Activated CD4-positive, alpha-beta T cell treated with anti-CD3 and anti-CD28 coated beads for 48 hours (primary cell): ENCODE results near the gene PHC2.
"Not testable (repeated sequence)": the region's sequence is repeated elsewhere in the genome, so short reads cannot be mapped to it uniquely, and the experiment has no call there.

Source experiments
- DNase-seq: peaks from one replicate; pipeline ENCODE4 v3.0.0-alpha.2; 2020

Gene PHC2

DNA sequence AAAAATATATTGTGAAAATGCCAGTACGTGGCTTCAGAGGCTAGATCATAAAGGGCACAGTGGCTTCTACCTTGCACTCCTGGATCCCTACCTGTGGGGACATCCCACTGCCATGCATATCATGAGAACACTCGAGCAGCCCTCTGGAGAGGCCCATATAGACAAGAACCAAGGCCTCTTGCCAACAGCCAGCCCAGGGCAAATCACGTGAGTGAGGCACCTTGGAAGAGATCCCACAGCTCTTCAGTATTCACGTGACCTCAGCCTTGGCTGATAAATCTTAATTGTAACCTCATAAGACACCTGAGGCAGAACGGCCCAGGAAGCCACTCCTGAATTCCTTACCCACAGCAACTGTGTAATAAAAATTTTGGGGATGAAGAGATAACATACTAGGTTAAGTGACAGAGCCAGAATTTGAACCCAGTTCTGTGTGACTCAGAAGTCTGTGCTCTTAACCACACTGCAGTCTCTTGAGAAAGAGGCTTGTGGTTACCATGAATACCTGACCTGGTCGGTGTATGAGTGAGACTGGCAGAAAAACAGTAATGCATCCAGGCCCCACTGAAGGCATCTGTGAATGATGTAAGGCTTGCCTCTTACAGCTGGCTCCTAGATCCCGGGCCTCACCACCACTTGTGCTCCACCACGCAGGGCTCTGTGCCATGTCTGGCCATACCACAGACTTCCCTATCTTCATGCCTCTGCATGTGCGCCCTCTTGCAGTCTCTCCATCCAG, 103.1 kb downstream of the PHC2 start:
- DNase-seq = no peak

DNA sequence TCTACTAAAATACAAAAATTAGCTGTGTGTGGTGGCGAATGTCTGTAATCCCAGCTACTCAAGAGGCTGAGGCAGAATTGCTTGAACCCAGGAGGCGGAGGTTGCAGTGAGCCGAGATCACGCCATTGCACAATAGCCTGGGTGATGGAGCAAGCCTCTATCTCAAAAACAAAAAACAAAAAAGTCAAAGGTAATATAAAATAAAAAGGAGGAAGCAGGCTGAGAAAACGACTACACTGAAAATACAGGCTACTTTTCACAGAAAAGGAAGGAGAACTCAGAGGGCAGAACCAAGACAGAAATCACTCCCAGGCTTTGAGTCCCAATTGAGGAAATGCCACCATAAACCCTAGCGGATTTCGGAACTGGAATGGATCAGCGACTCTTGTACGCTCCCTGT, 104.1 kb downstream of the PHC2 start:
- DNase-seq = no peak

DNA sequence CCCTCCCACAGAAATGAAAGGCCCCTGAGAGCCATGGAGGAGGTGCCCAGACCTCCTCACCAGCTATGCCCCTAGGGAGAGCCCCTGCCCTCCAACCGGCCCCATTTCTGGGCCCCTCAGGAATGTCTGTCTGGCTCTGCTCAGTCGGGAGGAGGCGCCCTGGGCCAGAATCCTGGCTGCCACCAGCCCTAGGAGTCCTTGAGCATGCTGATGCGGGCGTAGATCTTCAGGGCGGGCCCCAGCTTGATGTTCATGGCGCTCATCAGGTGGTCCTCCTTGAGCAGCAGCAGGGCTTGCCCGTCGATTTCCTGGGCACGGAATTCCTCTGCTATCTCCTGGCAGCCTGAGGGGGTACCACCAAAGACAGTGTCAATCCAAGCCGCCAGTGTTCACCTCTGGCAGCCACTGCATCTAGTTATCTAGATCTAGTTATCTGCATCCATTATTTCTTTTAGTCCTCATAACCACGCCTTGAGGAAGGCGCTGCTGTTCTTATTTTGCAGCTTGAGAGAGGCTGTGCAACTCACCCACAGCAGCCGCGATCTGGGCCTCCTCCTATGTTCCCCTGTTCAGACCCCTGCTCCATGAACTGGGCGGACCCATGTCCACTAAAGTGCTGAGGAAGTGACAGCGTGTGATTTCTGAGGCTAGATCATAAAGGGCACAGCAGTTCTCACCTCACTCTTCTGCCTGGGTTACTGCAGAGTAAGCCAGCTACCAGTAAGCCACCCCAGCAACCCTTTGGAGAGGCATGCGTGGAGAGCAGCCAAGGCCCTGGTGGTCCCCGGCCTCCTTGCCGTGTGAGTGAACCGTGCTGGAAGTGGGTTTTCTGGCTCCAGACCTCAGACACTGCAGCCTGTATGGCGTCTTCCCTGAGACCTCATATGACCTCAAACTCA, 106.0 kb downstream of the PHC2 start:
- no peak for DNase-seq

DNA sequence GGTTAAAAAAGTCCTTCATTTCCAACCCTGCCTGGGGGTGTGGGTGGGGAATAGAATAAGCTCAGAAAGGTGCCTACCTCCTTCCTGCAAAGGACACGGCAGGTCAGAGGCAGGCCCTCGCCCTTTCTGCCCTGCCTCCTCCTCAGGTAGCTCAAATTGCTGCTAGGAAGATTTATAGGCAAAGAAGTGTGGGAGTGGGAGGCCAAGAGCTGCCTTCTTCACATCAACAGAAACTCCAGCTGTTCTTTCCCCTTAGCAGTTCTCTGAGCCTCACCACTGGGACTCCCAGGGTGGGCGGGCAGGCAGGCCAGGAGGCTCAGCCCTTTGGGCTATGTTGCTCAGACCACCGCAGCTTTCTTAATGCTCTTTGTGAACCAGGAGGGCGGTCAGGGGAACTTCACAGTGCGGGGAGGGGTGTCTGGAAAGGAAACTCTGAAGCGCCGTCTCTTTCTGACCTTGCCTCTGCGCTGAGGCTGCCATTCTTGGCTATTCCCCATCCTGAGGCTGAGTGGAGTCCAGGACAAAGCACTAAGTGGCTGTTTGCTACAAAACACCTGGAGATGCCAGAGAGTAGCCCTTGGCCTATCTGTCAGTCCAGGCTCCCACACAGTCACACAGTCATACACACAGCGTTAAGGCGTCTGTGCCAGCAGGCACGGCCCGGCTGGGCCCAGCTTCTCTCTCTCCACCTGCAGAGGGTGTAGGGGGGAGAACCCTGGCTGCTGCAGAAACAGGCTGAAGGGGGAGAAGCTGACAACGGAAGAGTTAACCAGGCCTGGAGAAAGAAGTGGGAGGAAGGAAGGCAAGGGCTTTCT, 107.0 kb downstream of the PHC2 start:
- no peak for DNase-seq

DNA sequence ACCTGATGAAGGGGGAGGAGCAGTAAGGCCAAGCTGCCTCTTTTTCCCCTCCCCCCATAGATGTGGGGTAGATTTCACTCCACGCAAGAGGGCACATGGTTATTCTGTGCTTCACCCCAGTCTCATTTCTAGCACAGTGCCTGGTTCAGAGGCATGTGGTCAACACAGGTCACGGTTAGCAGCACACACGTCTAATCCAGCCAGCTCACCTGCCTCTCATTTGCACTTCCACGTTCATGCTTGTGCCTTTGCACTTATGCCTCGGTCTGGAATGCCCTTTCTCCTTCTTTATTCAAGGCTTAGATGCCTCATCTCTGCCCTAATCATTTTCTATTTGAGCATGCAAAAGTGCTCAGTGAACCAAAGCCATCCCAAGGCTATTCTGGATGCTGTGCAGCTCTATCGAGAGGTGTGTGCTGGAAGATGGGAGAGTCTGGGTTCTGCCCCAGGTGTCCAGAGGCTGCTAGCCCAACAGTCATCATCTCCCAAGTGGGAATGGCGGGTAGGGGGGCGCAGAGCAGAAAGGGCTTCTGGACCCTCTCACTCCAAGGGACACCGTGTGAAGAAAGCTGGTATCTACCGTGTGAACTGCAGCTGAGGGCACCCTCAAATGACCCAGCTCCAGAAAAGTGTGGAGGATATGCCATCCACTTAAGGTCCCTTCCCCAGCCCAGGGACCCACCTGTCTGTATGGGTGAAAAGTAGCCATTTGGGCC, 107.9 kb downstream of the PHC2 start:
- DNase-seq = no peak

DNA sequence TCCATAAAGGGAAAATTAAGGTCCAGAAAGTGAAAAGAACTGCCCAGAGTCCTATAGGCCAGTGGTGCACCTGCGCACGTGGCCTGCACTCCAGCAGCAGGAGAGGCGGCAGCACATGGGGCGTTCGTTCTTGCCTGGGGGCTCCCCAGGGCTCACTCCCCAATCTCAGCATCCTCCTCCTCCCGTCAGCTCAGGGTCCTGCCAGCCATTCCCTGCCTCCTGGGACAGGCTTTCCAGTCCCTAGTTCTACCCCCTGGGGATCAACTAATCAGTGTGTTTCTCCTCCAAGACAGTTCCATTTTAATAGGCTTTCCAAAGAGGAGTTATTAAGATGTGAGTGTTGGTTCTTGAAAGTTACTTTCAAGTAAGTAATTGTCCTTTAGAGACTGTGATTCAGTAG, 108.8 kb downstream of the PHC2 start:
- DNase-seq = no peak

DNA sequence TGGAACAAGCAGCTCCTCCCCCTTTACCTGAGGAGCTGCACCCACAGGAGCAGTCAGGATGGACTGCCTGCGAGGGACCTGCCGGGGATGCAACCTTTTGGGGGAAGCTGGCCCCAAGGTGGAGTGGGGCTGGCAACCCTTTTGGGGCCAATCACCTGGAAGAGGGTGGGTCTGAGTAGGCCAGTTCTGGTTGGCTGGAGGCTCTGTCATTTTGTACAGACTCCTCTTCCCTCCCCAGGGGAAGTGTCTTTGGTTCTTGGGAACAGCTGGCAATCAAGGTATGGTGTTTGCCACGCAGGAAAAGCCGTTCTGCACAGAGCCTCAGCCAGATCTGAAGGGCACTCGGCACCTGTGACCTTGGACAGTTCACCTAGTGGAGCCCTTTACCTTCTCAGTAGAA, 109.7 kb downstream of the PHC2 start:
- no peak for DNase-seq

DNA sequence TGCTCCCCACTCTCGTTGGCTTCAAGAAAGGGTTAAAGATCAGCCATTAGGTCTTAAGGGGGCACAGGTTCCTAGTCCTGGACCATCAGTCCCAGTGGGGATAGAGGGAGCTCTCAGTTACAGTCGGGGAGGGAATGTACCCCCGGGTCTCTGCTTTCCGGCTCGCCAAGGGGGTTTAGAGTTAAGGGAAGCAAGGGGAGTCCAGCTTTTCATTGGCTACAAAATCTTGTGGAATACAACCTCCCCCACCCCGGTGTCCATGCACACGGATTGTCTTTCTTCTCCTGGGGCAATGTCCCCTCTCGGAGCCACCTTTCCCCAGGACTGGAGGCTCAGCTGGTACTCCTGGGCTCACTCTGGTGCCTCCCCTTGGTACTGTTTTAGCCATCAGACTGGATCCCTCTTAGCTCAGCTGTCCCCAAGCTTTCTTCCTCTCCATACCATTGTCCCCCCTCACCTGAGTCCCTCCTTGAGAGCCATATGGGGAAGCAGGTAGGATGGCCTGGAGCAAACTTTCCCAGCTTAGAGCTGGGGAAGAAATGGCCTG, 110.2 kb downstream of the PHC2 start, which contains the start of gene A3GALT2:
TSS of gene A3GALT2 (minus strand) at position 480 of the 547 bp plus-strand sequence. CDS start at position 480, 0 bp downstream.
- no peak for DNase-seq

DNA sequence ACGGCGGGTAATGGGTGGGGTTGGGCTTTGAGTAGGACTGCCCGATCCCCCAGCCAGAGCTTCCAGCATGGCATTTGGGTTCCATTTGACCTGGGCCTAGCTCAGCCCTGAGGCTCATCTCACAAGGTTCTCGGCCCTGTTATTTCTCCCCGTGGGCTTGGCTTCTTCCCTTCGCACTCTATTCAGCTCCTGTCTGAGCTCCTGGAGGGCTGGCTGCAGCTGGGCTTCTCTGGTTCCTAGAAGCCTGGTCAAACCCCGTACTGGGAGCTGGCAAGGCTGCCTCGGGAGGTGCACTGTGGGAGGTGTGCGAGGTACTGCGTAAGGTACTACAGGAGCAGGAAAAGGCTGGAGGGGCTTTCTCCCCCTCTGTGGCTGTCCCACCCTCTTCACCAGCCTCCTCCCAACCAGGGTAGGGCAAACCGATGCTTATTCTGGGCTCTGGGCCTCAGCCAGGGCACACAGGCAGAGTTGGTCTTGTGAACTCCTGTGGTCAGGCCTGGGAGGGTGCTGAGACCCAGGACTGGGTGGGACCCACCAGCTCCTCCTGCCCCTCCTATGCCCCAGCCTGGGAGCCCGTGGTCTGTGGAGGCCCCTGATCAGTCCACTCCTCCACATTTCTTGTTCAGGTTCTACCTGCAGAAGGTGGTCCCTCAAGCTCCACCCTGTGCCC, 110.8 kb downstream of the PHC2 start:
- no peak for DNase-seq

DNA sequence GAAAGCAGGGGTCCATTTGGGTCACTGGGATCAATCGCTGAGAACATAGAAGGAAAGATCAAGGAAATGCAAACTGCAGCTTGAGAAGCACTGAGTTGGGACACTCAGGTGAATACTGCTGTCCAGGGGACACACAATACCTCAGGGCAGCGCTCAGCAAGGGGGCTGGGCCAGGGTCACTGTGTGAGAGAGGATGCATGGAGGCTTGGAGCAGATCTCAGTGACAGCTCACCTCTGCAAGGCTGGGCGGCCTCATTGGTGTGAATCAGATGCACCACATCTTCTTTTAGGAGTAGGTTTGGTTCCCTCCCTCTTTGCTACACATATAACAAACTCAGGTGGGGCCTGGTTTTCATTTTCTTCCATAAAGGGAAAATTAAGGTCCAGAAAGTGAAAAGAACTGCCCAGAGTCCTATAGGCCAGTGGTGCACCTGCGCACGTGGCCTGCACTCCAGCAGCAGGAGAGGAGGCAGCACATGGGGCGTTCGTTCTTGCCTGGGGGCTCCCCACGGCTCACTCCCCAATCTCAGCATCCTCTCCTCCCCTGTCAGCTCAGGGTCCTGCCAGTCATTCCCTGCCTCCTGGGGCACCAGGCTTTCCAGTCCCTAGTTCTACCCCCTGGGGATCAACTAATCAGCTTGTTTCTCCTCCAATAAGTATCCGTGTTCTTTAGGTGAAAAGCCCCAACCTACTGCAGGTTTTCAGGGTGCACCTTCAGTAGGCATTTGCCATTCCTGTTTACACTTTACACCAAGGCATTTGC, 111.5 kb downstream of the PHC2 start:
- no peak for DNase-seq

DNA sequence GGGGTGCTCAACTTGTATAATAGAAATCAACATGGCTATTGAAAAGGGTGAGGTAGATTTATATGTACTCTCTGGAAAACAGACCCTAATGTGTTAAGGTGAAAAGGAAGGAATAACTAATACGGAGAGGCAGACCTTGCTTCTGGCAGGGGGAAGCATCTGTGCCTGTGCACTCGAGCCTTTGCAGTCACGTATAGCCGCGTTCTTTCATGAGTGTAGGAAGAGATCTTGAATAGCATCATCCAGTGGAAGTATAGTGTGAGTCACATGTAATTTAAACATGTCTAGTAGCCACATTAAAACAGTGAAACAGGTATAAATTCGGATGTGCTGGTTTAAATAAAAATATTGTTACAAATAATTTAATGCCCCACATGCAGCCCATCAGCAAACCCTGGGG, 112.9 kb downstream of the PHC2 start:
- no peak for DNase-seq

DNA sequence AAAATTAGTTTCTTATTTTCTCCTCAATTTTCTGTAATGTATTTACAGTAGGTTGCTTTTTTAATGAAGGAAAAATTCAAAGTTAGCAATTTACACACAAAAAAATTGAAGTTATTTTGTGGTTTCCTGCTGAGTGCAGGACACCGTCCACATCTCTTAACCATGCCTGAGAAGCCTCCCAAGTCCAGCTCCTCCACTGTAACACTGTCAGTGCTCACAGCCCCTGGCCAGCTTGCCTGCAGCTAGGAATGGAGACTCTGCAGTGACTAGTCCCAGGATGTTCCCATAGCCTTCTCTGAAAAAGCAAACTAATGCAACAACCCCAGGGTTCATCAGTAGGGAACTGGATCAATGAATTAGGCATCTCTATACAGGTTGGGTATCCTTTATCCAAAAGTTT, 113.5 kb downstream of the PHC2 start:
- DNase-seq = no peak

DNA sequence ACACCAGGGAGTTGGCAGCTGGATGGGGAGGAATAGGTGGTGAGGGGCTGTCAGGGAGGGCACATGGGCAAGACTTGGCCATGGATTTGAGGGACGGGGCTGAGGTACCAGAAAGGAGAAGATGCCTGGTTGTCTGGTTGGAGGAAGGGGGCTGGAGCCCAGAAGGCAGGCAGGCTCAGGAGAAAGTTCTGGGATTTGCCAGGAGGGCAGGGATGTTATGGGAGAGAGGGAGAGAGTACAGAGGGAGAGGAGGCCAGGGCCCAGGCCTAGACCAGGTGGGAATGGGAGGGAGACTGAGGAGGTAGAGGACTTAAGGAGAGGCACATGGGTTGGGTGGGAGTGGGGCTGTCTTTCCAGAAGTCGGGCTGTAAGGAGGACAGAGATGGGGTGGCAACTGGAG, 114.3 kb downstream of the PHC2 start:
- no peak for DNase-seq

DNA sequence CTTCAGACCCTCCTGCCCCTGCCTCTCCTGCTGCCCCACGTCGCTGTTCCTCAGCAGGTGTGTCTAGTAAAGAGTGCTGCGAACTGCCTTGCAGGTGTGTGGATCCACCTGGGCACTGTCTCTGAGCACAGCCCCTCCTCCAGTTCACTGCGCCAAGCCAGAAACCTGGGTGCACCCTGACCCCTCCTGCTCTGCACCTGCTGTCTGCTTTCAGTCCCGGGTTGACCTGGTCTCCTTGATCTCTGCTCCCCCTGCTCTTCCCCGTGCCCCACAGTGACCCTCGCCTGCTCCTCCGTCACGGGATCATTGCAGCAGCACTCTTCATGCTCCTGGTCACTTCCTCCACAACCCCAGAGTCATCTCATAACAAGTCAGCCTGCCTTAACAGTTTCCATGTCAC, 116.5 kb downstream of the PHC2 start:
- DNase-seq = no peak

DNA sequence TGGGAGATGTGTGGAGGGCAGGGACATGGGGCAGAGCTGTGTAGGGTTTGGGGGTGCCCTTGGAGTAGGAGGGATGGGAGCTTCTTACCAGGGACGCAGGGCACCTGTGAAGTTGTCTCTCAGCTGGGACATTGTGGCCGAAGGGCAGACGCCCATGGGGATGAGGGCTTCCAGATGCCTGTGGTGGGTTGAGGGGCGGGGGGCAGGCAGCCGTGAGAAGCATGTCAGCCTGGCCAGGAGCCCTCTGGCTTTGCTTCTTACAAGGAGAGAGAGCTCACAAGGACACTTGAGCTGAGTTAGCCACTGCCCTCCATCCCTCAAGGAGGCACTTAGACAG, 118.5 kb downstream of the PHC2 start:
- DNase-seq = no peak

DNA sequence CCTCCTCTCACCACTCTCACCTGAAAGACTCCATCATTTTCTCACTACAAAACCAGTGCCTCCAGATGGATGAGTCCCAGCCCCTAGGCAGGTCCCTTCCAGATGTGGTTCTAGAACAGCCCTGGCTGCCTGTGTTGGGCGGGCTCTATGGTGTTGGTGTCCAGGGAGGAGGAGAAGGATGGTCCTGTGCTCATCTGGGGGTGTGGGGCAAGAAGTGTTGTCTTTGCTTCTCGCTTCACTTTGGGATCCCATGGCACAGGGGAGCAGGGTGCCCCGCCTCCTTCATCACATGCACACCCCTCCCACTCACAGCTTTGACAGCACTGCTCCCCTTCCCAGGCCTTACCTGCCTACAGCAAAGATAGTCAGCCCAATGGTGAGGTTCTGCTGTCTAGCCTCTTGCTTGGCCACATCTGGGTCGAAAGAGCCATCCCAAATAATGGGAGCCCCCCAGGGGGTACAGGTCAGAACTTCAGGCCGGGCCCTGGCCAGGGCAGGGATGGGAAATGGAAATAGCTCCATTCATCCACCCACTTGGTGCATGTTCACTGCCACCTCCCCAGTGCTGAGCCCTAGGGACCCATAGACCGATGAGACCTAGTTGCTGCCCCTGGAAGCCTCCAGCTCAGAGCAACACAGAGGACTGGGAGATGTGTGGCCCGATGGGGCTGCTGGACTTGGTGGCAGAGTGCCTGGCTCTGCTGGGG, 119.0 kb downstream of the PHC2 start:
- no peak for DNase-seq

DNA sequence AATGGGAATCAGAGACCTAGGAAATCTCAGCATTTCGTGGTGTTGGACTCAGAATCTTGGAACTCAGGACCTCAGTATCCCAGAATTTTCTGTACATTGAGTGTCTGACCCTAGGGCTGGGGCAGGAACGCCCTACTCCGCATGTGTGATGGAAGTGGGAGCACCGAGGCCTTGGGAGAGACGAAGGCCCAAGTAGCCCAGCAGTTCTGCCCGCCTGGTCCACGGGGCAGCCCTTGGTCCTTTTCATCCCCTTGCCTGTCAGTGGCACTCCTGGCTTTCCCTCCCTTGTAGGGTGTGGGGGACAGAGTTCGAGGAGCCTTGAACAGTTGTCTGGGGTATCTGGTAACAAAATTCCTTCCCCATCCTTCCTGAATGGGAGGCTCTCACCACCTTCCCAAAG, 120.2 kb downstream of the PHC2 start:
- no peak for DNase-seq

DNA sequence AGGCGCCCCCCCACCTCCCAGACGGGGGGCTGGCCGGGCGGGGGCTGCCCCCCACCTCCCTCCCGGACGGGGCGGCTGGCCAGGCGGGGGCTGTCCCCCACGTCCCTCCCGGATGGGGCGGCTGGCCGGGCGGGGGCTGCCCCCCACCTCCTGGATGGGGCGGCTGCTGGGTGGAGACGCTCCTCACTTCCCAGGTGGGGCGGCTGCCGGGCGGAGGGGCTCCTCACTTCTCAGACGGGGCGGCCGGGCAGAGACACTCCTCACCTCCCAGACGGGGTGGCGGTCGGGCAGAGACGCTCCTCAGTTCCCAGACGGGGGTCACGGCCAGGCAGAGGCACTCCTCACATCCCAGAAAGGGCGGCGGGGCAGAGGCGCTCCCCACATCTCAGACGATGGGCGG, 121.5 kb downstream of the PHC2 start:
- DNase-seq = not testable (repeated sequence)

DNA sequence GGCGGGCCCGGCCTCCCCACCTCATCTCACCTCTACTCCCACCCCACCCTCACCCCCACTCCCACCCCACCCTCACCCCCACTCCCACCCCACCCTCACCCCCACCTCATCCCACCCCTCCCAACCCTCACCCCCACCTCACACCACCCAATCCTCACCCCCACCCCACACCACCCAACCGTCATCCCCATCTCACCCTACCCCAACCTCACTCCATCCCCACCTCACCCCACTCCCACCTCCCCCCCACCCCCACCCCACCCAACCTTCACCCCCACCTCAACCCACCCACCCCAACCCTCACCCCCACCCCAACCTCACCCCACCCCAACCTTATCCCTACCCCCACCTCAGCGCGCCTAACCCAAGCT, 123.4 kb downstream of the PHC2 start:
- DNase-seq = no peak
